D721Med (cell line): ENCODE results near the gene PLSCR3.
A peak's percentile ranks its signal among the peaks of the same experiment; 100 is the strongest.

ENCODE experiments used
- DNase-seq: peaks from one replicate; pipeline ENCODE4 v3.0.0; 2011; ENCODE audit warnings: low spot score; ENCODE audit not compliant: insufficient read length
- FAIRE-seq: peaks from 2 replicates; lab custom pipeline; 2011; peaks lifted over from hg19 to GRCh38; lab: Jason Lieb, UNC
- CTCF ChIP-seq: IDR thresholded peaks from 2 replicates; pipeline ENCODE4 v1.5.1; 2012; ENCODE audit warnings: mild to moderate bottlenecking, control low read depth; ENCODE audit not compliant: insufficient read depth; ENCODE audit errors: missing control alignments

The PLSCR3 gene

GRCh38 chr17:7394452-7395191 lies at the start of gene PLSCR3:
TSS of gene PLSCR3 (minus strand) at chr17:7394525. CDS start at chr17:7394110, 415 bp downstream.
- FAIRE-seq = no peak

DNA sequence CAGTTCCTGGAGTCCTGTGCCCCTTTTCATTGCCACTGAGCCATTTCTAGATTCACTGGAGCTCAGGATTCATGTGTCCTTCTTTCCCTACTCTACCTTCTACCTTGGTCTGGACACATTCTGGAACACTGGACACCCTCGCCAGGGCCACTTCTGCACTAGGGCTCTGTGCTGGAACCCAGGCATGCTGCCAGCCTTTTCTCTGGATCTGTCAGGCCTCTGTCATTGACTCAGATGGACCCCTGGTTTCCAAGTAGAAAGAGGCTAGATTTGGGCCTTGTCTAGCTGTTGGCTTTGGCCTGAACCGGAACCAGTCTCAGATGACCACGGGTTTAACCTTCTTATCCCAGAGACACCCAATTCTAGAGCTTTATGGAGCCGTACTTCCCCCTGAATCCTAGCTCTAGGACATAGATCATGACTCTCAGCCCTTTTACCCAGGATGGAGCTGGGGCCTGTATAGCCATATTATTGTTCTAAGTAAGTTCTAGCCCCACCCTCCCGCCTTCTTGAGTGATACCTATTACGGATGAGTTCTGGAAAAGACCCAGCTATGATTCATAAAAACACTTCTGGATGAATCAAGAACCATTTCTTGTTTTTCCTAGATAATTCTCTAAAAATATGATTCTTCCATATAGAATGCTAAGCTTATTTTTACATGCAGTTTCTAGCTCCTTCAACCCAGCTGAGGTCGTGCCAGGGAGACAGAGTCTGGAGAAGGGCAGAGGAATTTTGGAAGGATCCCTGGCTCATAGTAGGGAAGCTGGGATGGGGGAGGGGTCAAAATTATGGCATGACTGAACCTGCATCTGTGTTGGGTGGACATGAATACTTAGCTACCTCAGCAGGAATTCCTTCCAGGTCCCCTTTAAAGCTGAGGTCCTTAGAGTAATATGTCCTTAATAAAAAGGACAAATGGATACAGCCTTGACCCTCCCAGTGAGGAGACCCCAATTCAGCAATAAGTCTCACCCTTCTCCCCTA lies 49.5 kb upstream of the PLSCR3 start:
- TF ChIP-seq CTCF = no peak
- DNase-seq (no peak), FAIRE-seq (no peak)

More at GRCh38 chr17:7394452-7395191, at the start of gene PLSCR3:
- peak; percentile 97 for DNase-seq
- TF ChIP-seq CTCF = no peak

GRCh38 chr17:7442142-7442541 lies 47.8 kb upstream of the PLSCR3 start:
- no peak for TF ChIP-seq CTCF
- no peak for DNase-seq
- FAIRE-seq = no peak

- TF ChIP-seq CTCF = no peak
- no peak for FAIRE-seq
- no peak for DNase-seq
Measured at GRCh38 chr17:7441266-7441665, 46.9 kb upstream of the PLSCR3 start.

DNA sequence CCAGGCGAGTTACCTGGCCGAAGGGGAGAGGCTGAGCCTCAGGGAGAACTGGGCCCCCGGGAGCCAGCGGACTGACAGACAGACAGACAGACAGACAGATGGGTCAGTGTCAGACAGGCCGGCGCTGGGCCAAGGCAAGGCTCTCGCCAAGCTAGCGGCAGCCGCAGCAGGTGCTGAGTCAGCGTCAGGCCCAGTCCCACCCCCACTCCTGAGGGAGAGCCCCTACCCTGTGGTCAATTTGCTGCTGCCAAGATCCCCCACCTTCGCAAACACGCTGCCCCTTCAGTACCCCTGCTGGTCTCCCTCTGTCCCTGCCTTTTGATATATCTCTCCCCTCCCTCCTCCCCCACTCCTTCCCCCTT lies 46.5 kb upstream of the PLSCR3 start:
- no peak for DNase-seq
- TF ChIP-seq CTCF = no peak
- no peak for FAIRE-seq

GRCh38 chr17:7440113-7440833 lies 45.9 kb upstream of the PLSCR3 start:
- DNase-seq (peak; percentile 60), FAIRE-seq (no peak)
- TF ChIP-seq CTCF = no peak
